Lung (tissue), 12 donors: ENCODE results near the gene GAPDHS. TPM values are rescaled to one million over a fixed set of nuclear protein-coding genes. Genes with fewer than 3 reads are reported as not detected.

ENCODE experiments used
- ATAC-seq: fragments of 200-7000 bp; cut with Tn5 transposase; one replicate; pipeline ENCODE4 v1.9.1; 2020; ENCODE audit warnings: moderate number of reproducible peaks; ENCODE audit not compliant: insufficient read depth, low FRiP score
- DNase-seq, 3 donors: peaks; one replicate each; pipeline ENCODE4 v3.0.0-alpha.2; 2013 to 2017
- H3K27ac ChIP-seq, 2 donors: one replicate each; pipeline ENCODE4 v1.5.1; 2013; ENCODE audit warnings: mild to moderate bottlenecking in 2 of 2, moderate library complexity in 2 of 2, control low read depth in 1 of 2, inconsistent platforms in 1 of 2, low read depth in 1 of 2, low read length in 1 of 2
- H3K27me3 ChIP-seq, 3 donors: one replicate each; pipeline ENCODE4 v1.5.1; 2013; ENCODE audit warnings: low read length in 2 of 3; ENCODE audit not compliant: control insufficient read depth in 3 of 3, insufficient read depth in 3 of 3
- H3K36me3 ChIP-seq, 4 donors: one replicate each; pipeline ENCODE4 v1.5.1; 2013; ENCODE audit warnings: low read length in 4 of 4, mild to moderate bottlenecking in 1 of 4, moderate library complexity in 1 of 4; ENCODE audit not compliant: control insufficient read depth in 4 of 4, insufficient read depth in 4 of 4
- H3K4me1 ChIP-seq, 5 donors: one replicate each; pipeline ENCODE4 v1.5.1; 2013; ENCODE audit warnings: low read length in 5 of 5, mild to moderate bottlenecking in 2 of 5, moderate library complexity in 1 of 5; ENCODE audit not compliant: control insufficient read depth in 5 of 5, insufficient read depth in 5 of 5
- H3K4me3 ChIP-seq: one replicate; pipeline ENCODE4 v1.5.1; 2013; ENCODE audit warnings: mild to moderate bottlenecking, control low read depth, moderate library complexity
- H3K9ac ChIP-seq, 2 donors: one replicate each; pipeline ENCODE4 v1.5.1; 2013; ENCODE audit warnings: low read length in 2 of 2, control low read depth in 1 of 2; ENCODE audit not compliant: insufficient read depth in 1 of 2
- H3K9me3 ChIP-seq, 4 donors: one replicate each; pipeline ENCODE4 v1.5.1; 2013; ENCODE audit warnings: low read length in 3 of 4, mild to moderate bottlenecking in 1 of 4, moderate library complexity in 1 of 4; ENCODE audit not compliant: control insufficient read depth in 4 of 4, insufficient read depth in 3 of 4
- WGBS, 2 donors: extraction: QIAGEN DNeasy Blood & Tissue Kit; methylation state at CpG; one replicate each; pipeline ENCODE4 v1.1.7; 2013; 5-methylcytosine and 5-hydroxymethylcytosine counted together
- polyA plus RNA-seq, 2 donors: library from polyadenylated mRNA; stranded (reverse); fragments of 200-250 nt; gene quantifications; one replicate each; pipeline ENCODE4 v1.2.1, GENCODE V29; 2013
- total RNA-seq, 2 donors: library from RNA; depleted of rRNA in 1 of 2; stranded (reverse); fragments of >200 nt in 1 of 2; gene quantifications; one replicate each; pipeline ENCODE4 v1.2.1, GENCODE V29; 2014 to 2021
- TF ChIP-seq, protein P1 (sequence below): IDR thresholded peaks from 2 replicates; pipeline ENCODE4 v1.5.1; 2012; ENCODE audit warnings: mild to moderate bottlenecking; ENCODE audit errors: control extremely low read depth, extremely low read depth
- donor health status: control.
- donor health status: control.
- donor health status: Bipolar disorder and iron deficiency.
- donor health status: healthy.
- donor health status: DM: yes; HTN: yes; CAD: no.

The GAPDHS gene
- total and polyA plus RNA-seq, 4 donors = not detected

GRCh38 chr19:35531291-35531690 is 2.0 kb upstream of the GAPDHS start:
- Histone ChIP-seq H3K9ac (no peak overlapping the region), H3K4me1 (peaks cover 0 to 7% (median 5%) of the 10 kb centered on the region in 5 donors), H3K27me3 (peaks cover 3 to 32% (median 8%) of the 10 kb centered on the region in 3 donors), H3K9me3 (no peaks in the 10 kb centered on the region), H3K4me3 (no peak overlapping the region), H3K36me3 (no peaks in the 10 kb centered on the region), H3K27ac (no peak overlapping the region)
- ATAC-seq (no peak), DNase-seq (no peak)
- TF ChIP-seq, protein P1, sequence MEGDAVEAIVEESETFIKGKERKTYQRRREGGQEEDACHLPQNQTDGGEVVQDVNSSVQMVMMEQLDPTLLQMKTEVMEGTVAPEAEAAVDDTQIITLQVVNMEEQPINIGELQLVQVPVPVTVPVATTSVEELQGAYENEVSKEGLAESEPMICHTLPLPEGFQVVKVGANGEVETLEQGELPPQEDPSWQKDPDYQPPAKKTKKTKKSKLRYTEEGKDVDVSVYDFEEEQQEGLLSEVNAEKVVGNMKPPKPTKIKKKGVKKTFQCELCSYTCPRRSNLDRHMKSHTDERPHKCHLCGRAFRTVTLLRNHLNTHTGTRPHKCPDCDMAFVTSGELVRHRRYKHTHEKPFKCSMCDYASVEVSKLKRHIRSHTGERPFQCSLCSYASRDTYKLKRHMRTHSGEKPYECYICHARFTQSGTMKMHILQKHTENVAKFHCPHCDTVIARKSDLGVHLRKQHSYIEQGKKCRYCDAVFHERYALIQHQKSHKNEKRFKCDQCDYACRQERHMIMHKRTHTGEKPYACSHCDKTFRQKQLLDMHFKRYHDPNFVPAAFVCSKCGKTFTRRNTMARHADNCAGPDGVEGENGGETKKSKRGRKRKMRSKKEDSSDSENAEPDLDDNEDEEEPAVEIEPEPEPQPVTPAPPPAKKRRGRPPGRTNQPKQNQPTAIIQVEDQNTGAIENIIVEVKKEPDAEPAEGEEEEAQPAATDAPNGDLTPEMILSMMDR = no peak
- WGBS, 2 donors = 54 to 65% methylated on average over 6 of the region's 6 CpGs

DNA sequence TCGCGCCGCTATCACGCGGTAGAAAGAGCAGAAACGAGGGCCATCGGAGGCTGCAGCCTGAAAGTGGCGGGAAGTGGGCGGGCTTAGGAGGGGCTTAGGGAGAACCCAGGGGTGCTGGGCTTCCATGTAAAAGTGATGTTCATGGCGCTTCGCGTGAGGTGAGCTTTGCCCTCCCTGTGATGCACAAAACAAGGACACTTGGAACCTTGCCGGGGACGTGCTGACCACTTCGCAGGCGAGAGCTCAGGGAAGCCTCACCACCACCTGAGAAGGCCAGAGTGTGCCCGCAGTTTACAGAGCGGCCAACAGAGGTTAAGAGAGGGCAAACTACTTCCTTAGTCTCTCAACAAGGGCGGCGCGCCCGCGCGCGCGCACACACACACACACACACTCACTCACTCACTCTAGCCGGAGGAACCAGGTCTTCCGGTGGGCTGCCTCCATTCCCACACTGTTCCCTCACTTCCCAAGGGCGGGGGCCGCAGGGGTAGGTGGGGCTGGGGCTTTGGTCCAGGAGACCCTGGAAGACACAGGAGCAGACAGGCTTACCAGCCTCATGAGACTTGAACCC is 651 bp downstream of the GAPDHS start:
- Histone ChIP-seq H3K9me3 (peaks cover 0 to 1% (median 0%) of the 10 kb centered on the region in 4 donors), H3K4me3 (no peak overlapping the region), H3K36me3 (no peaks in the 10 kb centered on the region), H3K9ac (no peak overlapping the region), H3K27ac (no peak overlapping the region), H3K4me1 (peaks cover 0 to 7% (median 5%) of the 10 kb centered on the region in 5 donors), H3K27me3 (peaks cover 3 to 32% (median 8%) of the 10 kb centered on the region in 3 donors)
- DNase-seq (peak; percentile 38 to 73 (median 64)), ATAC-seq (no peak)
- 1 to 2% methylated on average over 30 of the region's 30 CpGs for WGBS, 2 donors
- TF ChIP-seq, protein P1 = no peak

- H3K9ac ChIP-seq = no peak overlapping the region
- ATAC-seq (no peak), DNase-seq (no peak)
- WGBS, 2 donors = 66 to 82% methylated on average over 10 of the region's 10 CpGs
- H3K27me3 ChIP-seq = peaks cover 3 to 32% (median 8%) of the 10 kb centered on the region in 3 donors
- H3K9me3 ChIP-seq = peaks cover 0 to 1% (median 0%) of the 10 kb centered on the region in 4 donors
- H3K36me3 ChIP-seq = no peaks in the 10 kb centered on the region
- H3K27ac ChIP-seq = no peak overlapping the region
- H3K4me1 ChIP-seq = peaks cover 0 to 7% (median 5%) of the 10 kb centered on the region in 5 donors
- TF ChIP-seq, protein P1 = no peak
- H3K4me3 ChIP-seq = no peak overlapping the region
Observed at GRCh38 chr19:35534803-35535480, 1.7 kb downstream of the GAPDHS start.
